Ovary (tissue), 9 donors: ENCODE measurements around the gene EFCAB6. TPM values are rescaled to one million over a fixed set of nuclear protein-coding genes. Genes with fewer than 3 reads are reported as not detected.

Experiments
- DNase-seq, 5 donors: peaks; one replicate each; pipeline ENCODE4 v3.0.0-alpha.2; 2019 to 2020
- H3K27ac ChIP-seq, 2 donors: fragments of 200-600 bp; one replicate each; pipeline versions ENCODE4 v1.5.1 to v1.8.0; 2019 to 2022
- H3K27me3 ChIP-seq: fragments of 200-600 bp; one replicate; pipeline ENCODE4 v1.8.0; 2022
- H3K36me3 ChIP-seq: fragments of 200-600 bp; sonication (generic); one replicate; pipeline ENCODE4 v1.5.1; 2019
- H3K4me1 ChIP-seq: one replicate; pipeline ENCODE4 v1.8.1; 2013; ENCODE audit warnings: mild to moderate bottlenecking, moderate library complexity; ENCODE audit not compliant: insufficient read depth
- H3K4me3 ChIP-seq: fragments of 200-600 bp; sonication (generic); one replicate; pipeline ENCODE4 v1.5.1; 2017
- H3K9me3 ChIP-seq, 2 donors: fragments of 200-600 bp in 1 of 2; sonication (generic) in 1 of 2; one replicate each; pipeline versions ENCODE4 v1.5.1 to v1.8.1; 2013 to 2019; ENCODE audit warnings: mild to moderate bottlenecking in 1 of 2, moderate library complexity in 1 of 2
- CTCF ChIP-seq, 3 donors: fragments of 450-650 bp in 2 of 3; fragments of 200-600 bp in 1 of 3; IDR thresholded peaks; one replicate each; pipeline versions ENCODE4 v1.5.1 to v1.8.0; 2016 to 2022; ENCODE audit warnings: antibody characterized with exemption in 3 of 3, mild to moderate bottlenecking in 1 of 3
- EP300 ChIP-seq: sonication (generic); formaldehyde crosslinking; IDR thresholded peaks from one replicate; pipeline ENCODE4 v1.6.1; 2017; ENCODE audit warnings: antibody characterized with exemption
- POLR2A ChIP-seq: fragments of 450-650 bp; IDR thresholded peaks from one replicate; pipeline ENCODE4 v1.6.1; 2017; ENCODE audit warnings: antibody characterized with exemption, mild to moderate bottlenecking, moderate library complexity
- WGBS, 3 donors: extraction: QIAGEN DNeasy Blood & Tissue Kit in 1 of 3; methylation state at CpG; one replicate each; pipeline versions ENCODE4 v1.1.5 to v1.1.7; 2013 to 2017; 5-methylcytosine and 5-hydroxymethylcytosine counted together
- intact Hi-C, 4 donors: fragments of 100-400 bp; cut with DNase I; formaldehyde crosslinking; loops; one replicate each; pipeline versions ENCODE4 v1.11.0 to v1.15.1; 2022 to 2023
- polyA plus RNA-seq, 2 donors: library from polyadenylated mRNA; stranded (reverse); fragments of 200-250 nt in 1 of 2; fragments of 350-450 nt in 1 of 2; fragmentation: Illumina TruSeq in 1 of 2; extraction: RNeasy Lipid Tissue Mini Kit (QIAGEN cat#74804) in 1 of 2; gene quantifications; one replicate each; pipeline ENCODE4 v1.2.3, GENCODE V29; 2013 to 2014
- total RNA-seq, 7 donors: library from RNA; depleted of rRNA in 2 of 7; stranded (reverse); fragments of >200 nt in 2 of 7; fragmentation: NEBNext Ultra II Directional in 3 of 7; extraction: Animal tissue kit (Norgen Biotek cat#: 25700) in 3 of 7; gene quantifications; one replicate each; pipeline versions ENCODE4 v1.1.0 to v1.2.4, GENCODE V29; 2016 to 2023
- donor health status: DM: no; HTN: no; CAD: no; lungs with moderate emphysema.
- donor health status: DM: no; HTN: no; CAD: no.
- donor health status: Bipolar disorder and iron deficiency.
- donor health status: DM: yes; HTN: yes; CAD: no.
- donor health status: DM: no; HTN: no; CAD: no.
- donor health status: DM: yes; HTN: yes; CAD: no.

EFCAB6 gene
- total and polyA plus RNA-seq, 9 donors = 1.00 to 17.5 (median 6.7) TPM

- no peaks in the 10 kb centered on the region for H3K27me3 ChIP-seq
- TF ChIP-seq CTCF (IDR thresholded peaks at IDR 0.05) (no peak), POLR2A (no peak), EP300 (no peak)
- H3K4me3 ChIP-seq = no peak overlapping the region
- DNase-seq = no peak
- no peaks in the 10 kb centered on the region for H3K9me3 ChIP-seq
- intact Hi-C loops = no loop called here
- H3K27ac ChIP-seq = no peak overlapping the region
- 93 to 96% (median 94%) methylated on average over 7 of the region's 7 CpGs for WGBS, 3 donors
- no peaks in the 10 kb centered on the region for H3K36me3 ChIP-seq
- peaks cover 8% of the 10 kb centered on the region for H3K4me1 ChIP-seq
These were observed 328.4 kb downstream of the EFCAB6 start for GRCh38 chr22:43483669-43484068.

- TF ChIP-seq POLR2A = no peak
- TF ChIP-seq EP300 = no peak
- no peak for TF ChIP-seq CTCF (IDR thresholded peaks at IDR 0.05)
- Histone ChIP-seq H3K27ac (no peak overlapping the region), H3K9me3 (no peaks in the 10 kb centered on the region), H3K27me3 (no peaks in the 10 kb centered on the region), H3K4me3 (no peak overlapping the region), H3K36me3 (no peaks in the 10 kb centered on the region), H3K4me1 (peaks cover 7% of the 10 kb centered on the region)
- intact Hi-C loops = no loop called here
- no peak for DNase-seq
- 85 to 90% (median 88%) methylated on average over 12 to 13 of the region's 13 CpGs for WGBS, 3 donors
These were observed 328.8 kb downstream of the EFCAB6 start for GRCh38 chr22:43483266-43483665.

- peak in 2 of 5 donors; percentile 33 to 74 for DNase-seq
- Histone ChIP-seq H3K27ac (peak overlapping the region in 1 of 2 donors; percentile 2), H3K27me3 (no peaks in the 10 kb centered on the region), H3K36me3 (no peaks in the 10 kb centered on the region), H3K4me1 (peaks cover 7% of the 10 kb centered on the region), H3K9me3 (no peaks in the 10 kb centered on the region), H3K4me3 (no peak overlapping the region)
- TF ChIP-seq POLR2A (no peak), EP300 (no peak), CTCF (IDR thresholded peaks at IDR 0.05) (no peak)
- intact Hi-C loops = no loop called here
- WGBS, 3 donors = 5 to 11% (median 7%) methylated on average over 8 of the region's 8 CpGs
These were observed 329.8 kb downstream of the EFCAB6 start for GRCh38 chr22:43482318-43482625.

- intact Hi-C loops = no loop called here
- H3K4me1 ChIP-seq = peaks cover 7% of the 10 kb centered on the region
- H3K27me3 ChIP-seq = no peaks in the 10 kb centered on the region
- WGBS, 3 donors = 14 to 17% (median 15%) methylated on average over 18 of the region's 18 CpGs
- no peak for DNase-seq
- H3K36me3 ChIP-seq = no peaks in the 10 kb centered on the region
- TF ChIP-seq POLR2A (no peak), CTCF (IDR thresholded peaks at IDR 0.05) (peak in 1 of 3 donors; percentile 12)
- H3K4me3 ChIP-seq = no peak overlapping the region
- peak overlapping the region in 1 of 2 donors; percentile 2 for H3K27ac ChIP-seq
- no peaks in the 10 kb centered on the region for H3K9me3 ChIP-seq
These were observed 330.4 kb downstream of the EFCAB6 start for GRCh38 chr22:43481568-43482317.
